Right lobe of liver (tissue), 6 donors: ENCODE data around the gene IL17REL. TPM values are rescaled to one million over a fixed set of nuclear protein-coding genes. Genes with fewer than 3 reads are reported as not detected.
"Not testable (repeated sequence)": the region's sequence is repeated elsewhere in the genome, so short reads cannot be mapped to it uniquely, and the experiment has no call there.

ENCODE experiments used
- ATAC-seq, 4 donors: fragments of 200-7000 bp; cut with Tn5 transposase; one replicate each; pipeline ENCODE4 v1.9.1; 2020; ENCODE audit warnings: mild to moderate bottlenecking in 4 of 4, moderate library complexity in 4 of 4
- DNase-seq, 3 donors: peaks; one replicate each; pipeline ENCODE4 v3.0.0-alpha.2; 2020
- H3K27ac ChIP-seq, 3 donors: fragments of 200-600 bp; one replicate each; pipeline ENCODE4 v1.8.0; 2022
- H3K27me3 ChIP-seq, 2 donors: fragments of 200-600 bp; one replicate each; pipeline ENCODE4 v1.8.0; 2022
- H3K36me3 ChIP-seq, 4 donors: fragments of 200-600 bp; sonication (generic) in 1 of 4; one replicate each; pipeline versions ENCODE4 v1.5.1 to v1.8.0; 2017 to 2022; ENCODE audit warnings: control low read depth in 1 of 4
- H3K4me1 ChIP-seq, 4 donors: fragments of 200-600 bp; sonication (generic) in 1 of 4; one replicate each; pipeline versions ENCODE4 v1.5.1 to v1.8.0; 2017 to 2022; ENCODE audit warnings: control low read depth in 1 of 4
- H3K4me3 ChIP-seq, 3 donors: fragments of 200-600 bp; one replicate each; pipeline ENCODE4 v1.8.0; 2022
- H3K9me3 ChIP-seq, 4 donors: fragments of 200-600 bp; sonication (generic) in 1 of 4; one replicate each; pipeline versions ENCODE4 v1.5.1 to v1.8.0; 2017 to 2022; ENCODE audit warnings: control low read depth in 1 of 4
- POLR2A ChIP-seq: fragments of 450-650 bp; IDR thresholded peaks from one replicate; pipeline ENCODE4 v1.6.1; 2017; ENCODE audit warnings: antibody characterized with exemption, mild to moderate bottlenecking
- WGBS: methylation state at CpG from one replicate; pipeline ENCODE4 v1.1.6; 2018; ENCODE audit warnings: low coverage, low lambda C conversion rate; ENCODE audit not compliant: insufficient coverage; ENCODE audit errors: missing lambda C conversion rate; 5-methylcytosine and 5-hydroxymethylcytosine counted together
- intact Hi-C, 2 donors: fragments of 100-400 bp; cut with DNase I; formaldehyde crosslinking; loops; one replicate each; pipeline versions ENCODE4 v1.11.2 to v1.14.1; 2022
- total RNA-seq, 6 experiments: library from RNA; depleted of rRNA in 2 of 6; stranded (reverse); fragments of >200 nt in 2 of 6; fragmentation: NEBNext Ultra II Directional in 3 of 6; extraction: Animal tissue kit (Norgen Biotek cat#: 25700) in 3 of 6; gene quantifications; one replicate each; pipeline versions ENCODE4 v1.1.0 to v1.2.4, GENCODE V29; 2016 to 2023
- TF ChIP-seq, protein P1 (sequence below), 4 donors: fragments of 200-600 bp in 3 of 4; fragments of 450-650 bp in 1 of 4; IDR thresholded peaks; one replicate each; pipeline versions ENCODE4 v1.5.1 to v1.8.0; 2016 to 2022; ENCODE audit warnings: antibody characterized with exemption in 4 of 4, mild to moderate bottlenecking in 2 of 4
- donor health status: DM: no; HTN: yes; CAD: no.
- donor health status: DM: no; HTN: no; CAD: no.
- donor health status: DM: no; HTN: no; CAD: no.
- donor health status: DM: no; HTN: yes; CAD: no.
- donor health status: DM: no; HTN: yes; CAD: no.

The IL17REL gene
- total RNA-seq, 6 experiments from 2014 or later = not detected

GRCh38 chr22:49992921-49993648, 19.5 kb downstream of the IL17REL start:
- no peaks in the 10 kb centered on the region for H3K27me3 ChIP-seq
- no peaks in the 10 kb centered on the region for H3K36me3 ChIP-seq
- H3K4me1 ChIP-seq = no peaks in the 10 kb centered on the region
- H3K9me3 ChIP-seq = no peaks in the 10 kb centered on the region
- intact Hi-C loops = loop anchor here in 1 of 2 donors (10.0 kb wide), 1 partner anchor 58 kb away; no protein-coding TSS in a partner anchor
- peak; percentile 88 to 95 (median 94) for ATAC-seq
- WGBS = 13% methylated on average over 9 of the region's 23 CpGs
- TF ChIP-seq, protein P1, sequence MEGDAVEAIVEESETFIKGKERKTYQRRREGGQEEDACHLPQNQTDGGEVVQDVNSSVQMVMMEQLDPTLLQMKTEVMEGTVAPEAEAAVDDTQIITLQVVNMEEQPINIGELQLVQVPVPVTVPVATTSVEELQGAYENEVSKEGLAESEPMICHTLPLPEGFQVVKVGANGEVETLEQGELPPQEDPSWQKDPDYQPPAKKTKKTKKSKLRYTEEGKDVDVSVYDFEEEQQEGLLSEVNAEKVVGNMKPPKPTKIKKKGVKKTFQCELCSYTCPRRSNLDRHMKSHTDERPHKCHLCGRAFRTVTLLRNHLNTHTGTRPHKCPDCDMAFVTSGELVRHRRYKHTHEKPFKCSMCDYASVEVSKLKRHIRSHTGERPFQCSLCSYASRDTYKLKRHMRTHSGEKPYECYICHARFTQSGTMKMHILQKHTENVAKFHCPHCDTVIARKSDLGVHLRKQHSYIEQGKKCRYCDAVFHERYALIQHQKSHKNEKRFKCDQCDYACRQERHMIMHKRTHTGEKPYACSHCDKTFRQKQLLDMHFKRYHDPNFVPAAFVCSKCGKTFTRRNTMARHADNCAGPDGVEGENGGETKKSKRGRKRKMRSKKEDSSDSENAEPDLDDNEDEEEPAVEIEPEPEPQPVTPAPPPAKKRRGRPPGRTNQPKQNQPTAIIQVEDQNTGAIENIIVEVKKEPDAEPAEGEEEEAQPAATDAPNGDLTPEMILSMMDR (IDR thresholded peaks at IDR 0.05) = peak; percentile 71 to 84 (median 80)
- no peak for TF ChIP-seq POLR2A
- peak; percentile 66 to 81 (median 81) for DNase-seq
- no peak overlapping the region for H3K27ac ChIP-seq
- H3K4me3 ChIP-seq = no peak overlapping the region

DNA sequence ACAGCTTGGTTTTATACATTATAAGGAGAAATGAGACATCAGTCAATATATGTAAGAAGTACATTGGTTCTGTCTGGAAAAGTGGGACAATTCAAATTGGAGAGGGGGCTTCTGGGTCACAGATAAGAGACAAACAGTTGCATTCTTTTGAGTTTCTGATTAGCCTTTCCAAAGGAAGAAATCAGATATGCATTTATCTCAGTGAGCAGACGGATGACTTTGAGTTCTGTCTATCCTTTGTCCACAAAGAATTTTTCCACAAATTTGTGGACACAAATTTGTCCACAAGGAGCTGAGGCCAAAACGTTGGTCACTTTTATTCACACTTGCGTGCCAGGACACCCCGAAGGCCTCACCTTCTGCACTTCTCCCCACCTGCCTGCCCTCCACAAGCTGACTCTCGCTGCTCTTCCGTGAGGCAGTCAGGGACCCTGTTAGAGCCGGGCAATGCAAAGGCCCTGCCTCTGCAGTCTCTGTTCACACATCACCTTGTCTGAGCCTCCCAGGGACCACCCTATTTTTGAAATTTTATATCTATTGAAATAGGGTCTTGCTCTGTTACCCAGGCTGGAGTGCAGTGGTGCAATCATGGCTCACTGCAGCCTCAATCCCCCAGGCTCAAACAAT, 20.5 kb downstream of the IL17REL start:
- Histone ChIP-seq H3K4me3 (no peak overlapping the region), H3K4me1 (no peaks in the 10 kb centered on the region), H3K9me3 (no peaks in the 10 kb centered on the region), H3K27me3 (no peaks in the 10 kb centered on the region), H3K36me3 (no peaks in the 10 kb centered on the region), H3K27ac (no peak overlapping the region)
- TF ChIP-seq, protein P1 (IDR thresholded peaks at IDR 0.05) = no peak
- TF ChIP-seq POLR2A = no peak
- no peak for ATAC-seq
- no peak for DNase-seq
- 77% methylated on average over 6 of the region's 7 CpGs for WGBS
- intact Hi-C loops = loop anchor here in 1 of 2 donors (10.0 kb wide), 1 partner anchor 57 kb away; no protein-coding TSS in a partner anchor

DNA sequence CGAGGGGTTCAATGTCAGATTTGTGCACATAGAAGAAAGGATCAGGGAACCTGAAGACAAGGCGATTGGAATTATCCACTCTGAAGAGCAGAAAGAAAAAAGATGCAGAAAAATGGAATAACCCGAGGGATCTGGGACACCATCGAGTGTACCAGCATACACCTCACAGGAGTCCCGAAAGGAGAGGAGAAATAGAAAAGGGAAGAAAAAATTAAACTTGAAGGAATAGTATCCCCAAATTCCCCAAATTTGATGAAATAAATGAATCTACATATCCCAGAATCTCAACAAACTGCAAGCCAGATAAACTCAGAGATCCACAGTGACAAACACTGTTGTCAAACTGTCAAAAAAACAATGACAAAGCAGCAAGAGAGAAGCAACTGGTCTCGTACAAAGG, 21.4 kb downstream of the IL17REL start:
- DNase-seq = no peak
- H3K36me3 ChIP-seq = no peaks in the 10 kb centered on the region
- no peak overlapping the region for H3K27ac ChIP-seq
- intact Hi-C loops = loop anchor here in 1 of 2 donors (10.0 kb wide), 1 partner anchor 56 kb away; no protein-coding TSS in a partner anchor
- no peaks in the 10 kb centered on the region for H3K27me3 ChIP-seq
- no peak overlapping the region for H3K4me3 ChIP-seq
- H3K4me1 ChIP-seq = no peaks in the 10 kb centered on the region
- ATAC-seq = no peak
- no peaks in the 10 kb centered on the region for H3K9me3 ChIP-seq
- WGBS = 72% methylated on average over 3 of the region's 6 CpGs
- TF ChIP-seq POLR2A = no peak
- TF ChIP-seq, protein P1 (IDR thresholded peaks at IDR 0.05) = no peak

DNA sequence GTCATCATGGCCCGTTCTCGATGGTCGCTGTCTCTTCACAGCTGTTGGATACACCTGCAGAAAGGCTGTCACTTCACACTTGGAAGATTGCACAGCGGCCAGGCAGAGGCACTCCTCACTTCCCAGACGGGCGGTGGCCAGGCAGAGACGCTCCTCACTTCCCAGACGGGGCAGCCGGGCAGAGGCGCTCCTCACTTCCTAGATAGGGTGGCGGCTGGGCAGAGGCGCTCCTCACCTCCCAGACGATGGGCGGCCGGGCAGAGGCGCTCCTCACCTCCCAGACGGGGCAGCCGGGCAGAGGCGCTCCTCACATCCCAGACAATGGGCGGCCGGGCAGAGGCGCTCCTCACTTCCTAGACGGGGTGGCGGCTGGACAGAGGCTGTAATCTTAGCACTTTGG, 22.7 kb downstream of the IL17REL start:
- H3K27me3 ChIP-seq, ATAC-seq, H3K36me3 ChIP-seq, H3K27ac ChIP-seq, H3K4me3 ChIP-seq, H3K4me1 ChIP-seq, DNase-seq, H3K9me3 ChIP-seq: not testable (repeated sequence)
- intact Hi-C loops = loop anchor here in 1 of 2 donors (10.0 kb wide), 1 partner anchor 55 kb away; no protein-coding TSS in a partner anchor
- WGBS = 65% methylated on average over 2 of the region's 24 CpGs

GRCh38 chr22:49986325-49986724, 26.2 kb downstream of the IL17REL start:
- intact Hi-C loops = no loop called here
- H3K9me3 ChIP-seq = no peaks in the 10 kb centered on the region
- H3K27me3 ChIP-seq = peaks cover 0 to 12% of the 10 kb centered on the region in 2 donors
- DNase-seq = no peak
- peaks cover 0 to 7% (median 0%) of the 10 kb centered on the region in 4 donors for H3K4me1 ChIP-seq
- TF ChIP-seq POLR2A = no peak
- TF ChIP-seq, protein P1 (IDR thresholded peaks at IDR 0.05) = no peak
- H3K27ac ChIP-seq = no peak overlapping the region
- no peak for ATAC-seq
- no peak overlapping the region for H3K4me3 ChIP-seq
- H3K36me3 ChIP-seq = no peaks in the 10 kb centered on the region
- 86% methylated on average over 2 of the region's 2 CpGs for WGBS
